GM12864 (cell line): ENCODE results near the gene C2CD4A.

ENCODE experiments used
- DNase-seq: peaks from one replicate; pipeline ENCODE4 v3.0.0-alpha.2; 2011; ENCODE audit warnings: low read depth
- H3K4me3 ChIP-seq: 2 replicates; pipeline ENCODE4 v1.5.1; 2011; ENCODE audit warnings: mild to moderate bottlenecking, low read depth, low read length, control low read depth
- CTCF ChIP-seq: IDR thresholded peaks from 2 replicates; pipeline ENCODE4 v1.5.1; 2011; ENCODE audit warnings: low read depth, mild to moderate bottlenecking, moderate library complexity, low read length, control low read depth, inconsistent platforms; ENCODE audit errors: missing control alignments

The C2CD4A gene

DNA sequence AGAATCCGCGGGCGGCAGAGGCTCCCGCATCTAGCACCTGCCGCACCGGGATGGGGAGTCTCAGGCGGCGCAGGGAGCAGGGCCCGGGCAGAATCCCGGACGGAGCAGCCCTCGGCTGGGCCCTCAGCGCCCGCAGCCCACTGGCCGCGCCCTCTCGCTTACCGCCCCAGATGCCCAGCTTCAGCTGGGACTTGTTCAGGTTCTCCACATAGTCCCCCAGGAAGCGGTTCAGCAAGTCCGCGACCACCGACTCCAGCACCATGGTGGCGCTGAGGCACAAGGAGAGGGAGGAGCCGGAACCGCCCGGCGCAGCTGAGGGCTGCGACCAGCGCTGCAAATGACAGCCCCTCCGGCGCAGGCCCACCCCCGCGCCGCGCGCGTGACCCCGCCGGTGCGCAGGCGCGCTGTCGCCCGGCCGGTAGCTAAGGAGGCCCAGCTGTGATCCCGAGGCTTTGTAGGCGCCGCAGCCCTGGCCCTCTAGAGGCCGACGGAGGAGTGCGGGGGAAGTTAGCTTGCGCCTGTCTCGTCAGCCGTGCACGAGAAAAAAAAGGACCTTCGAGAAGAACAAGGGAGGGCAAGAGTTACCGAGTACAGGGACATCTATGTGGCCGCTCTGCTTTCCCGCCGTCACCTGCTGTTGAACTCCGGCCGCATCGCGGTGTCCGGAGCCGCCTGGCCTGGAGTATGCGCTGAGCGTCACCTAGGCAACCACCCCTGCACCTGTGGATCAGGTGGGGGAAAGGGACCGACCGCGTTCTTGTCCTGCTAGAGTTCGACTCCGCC lies 6.5 kb upstream of the C2CD4A start, which contains the start of gene VPS13C:
Gene VPS13C (minus strand): TSS at position 335 of the 783 bp plus-strand sequence. CDS start 73 bp downstream, at position 262.
- H3K4me3 ChIP-seq, result peak within 1 kb of the TSS; percentile 95
- DNase-seq, result peak; percentile 87
- TF ChIP-seq CTCF, result peak; percentile 83

DNA sequence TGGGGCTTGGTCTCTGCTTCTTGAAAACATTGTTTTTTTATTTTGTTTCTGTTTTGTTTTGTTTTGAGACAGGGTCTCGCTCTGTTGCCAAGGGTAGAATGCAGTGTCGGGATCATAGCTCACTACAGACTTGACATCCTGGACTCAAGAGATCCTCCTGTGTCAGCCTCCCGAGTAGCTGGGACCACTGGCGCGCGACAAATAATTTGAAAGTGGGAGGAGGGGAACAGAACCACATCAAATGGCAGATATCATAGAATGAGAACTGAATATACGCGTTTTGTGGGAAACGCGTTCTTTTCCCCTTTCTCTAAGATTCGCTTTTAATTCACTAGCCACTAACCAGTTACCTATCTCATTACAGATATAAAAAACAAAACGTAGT lies 5.9 kb upstream of the C2CD4A start:
- no peak for TF ChIP-seq CTCF
- DNase-seq, result no peak
- peak overlapping the region; percentile 95 for H3K4me3 ChIP-seq

GRCh38 chr15:62063825-62064635 lies 2.7 kb upstream of the C2CD4A start:
- no peak for DNase-seq
- TF ChIP-seq CTCF, result no peak
- no peak overlapping the region for H3K4me3 ChIP-seq

DNA sequence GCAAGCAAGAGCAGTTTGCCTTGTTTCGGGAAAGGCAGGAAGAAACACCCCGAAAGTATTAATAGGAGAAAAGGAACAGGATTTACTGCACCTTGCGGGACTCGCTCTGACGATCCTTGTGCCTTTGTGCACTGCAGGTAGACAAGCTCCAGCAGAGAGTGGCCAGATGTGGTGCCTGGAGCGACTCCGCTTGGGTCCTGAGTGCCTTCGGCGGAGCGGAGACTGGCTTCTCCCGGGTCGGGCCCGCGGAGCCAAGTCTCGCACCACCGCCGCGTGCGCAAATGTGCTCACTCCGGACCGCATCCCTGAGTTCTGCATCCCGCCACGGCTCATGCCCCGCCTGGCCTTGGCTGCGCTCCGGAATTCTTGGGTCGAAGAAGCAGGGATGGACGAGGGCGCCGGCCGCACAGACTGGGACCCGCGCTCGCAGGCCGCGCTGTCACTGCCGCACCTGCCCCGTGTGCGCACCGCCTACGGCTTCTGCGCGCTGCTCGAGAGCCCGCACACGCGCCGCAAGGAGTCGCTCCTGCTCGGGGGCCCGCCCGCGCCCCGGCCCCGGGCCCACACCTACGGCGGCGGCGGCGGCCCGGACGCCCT lies 769 bp downstream of the C2CD4A start:
- H3K4me3 ChIP-seq, result peak overlapping the region; percentile 16
- no peak for TF ChIP-seq CTCF
- DNase-seq, result no peak

DNA sequence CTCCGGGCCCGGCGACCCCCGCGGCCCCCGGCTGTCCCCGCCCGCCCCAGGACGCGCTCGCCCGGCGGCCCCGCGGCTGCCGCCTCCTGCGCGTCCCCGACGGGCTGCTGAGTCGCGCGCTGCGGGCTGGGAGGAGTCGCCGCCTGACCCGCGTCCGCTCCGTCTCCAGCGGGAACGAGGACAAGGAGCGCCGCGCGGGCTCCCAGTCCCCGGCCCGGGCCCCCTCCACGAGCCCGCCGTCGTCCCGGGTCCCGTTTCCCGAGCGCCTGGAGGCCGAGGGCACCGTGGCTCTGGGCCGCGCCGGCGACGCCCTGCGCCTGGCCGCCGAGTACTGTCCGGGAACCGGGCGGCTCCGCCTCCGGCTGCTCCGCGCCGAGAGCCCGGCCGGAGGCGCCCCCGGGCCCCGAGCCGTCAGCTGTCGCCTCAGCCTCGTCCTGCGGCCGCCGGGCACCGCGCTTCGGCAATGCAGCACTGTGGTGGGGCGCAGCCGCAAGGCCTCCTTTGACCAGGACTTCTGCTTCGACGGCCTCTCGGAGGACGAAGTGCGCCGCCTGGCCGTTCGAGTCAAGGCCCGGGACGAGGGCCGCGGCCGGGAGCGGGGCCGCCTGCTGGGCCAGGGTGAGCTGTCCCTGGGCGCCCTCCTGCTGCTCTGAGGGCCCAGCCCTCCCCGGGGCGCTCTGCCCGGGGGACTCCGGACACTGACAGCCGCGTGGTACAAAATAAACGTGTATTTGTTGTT lies 1.5 kb downstream of the C2CD4A start:
- DNase-seq, result no peak
- H3K4me3 ChIP-seq, result peak overlapping the region; percentile 61
- no peak for TF ChIP-seq CTCF

- no peak for DNase-seq
- no peak for TF ChIP-seq CTCF
- H3K4me3 ChIP-seq, result peak overlapping the region; percentile 61
Measured at GRCh38 chr15:62068810-62069167, 2.0 kb downstream of the C2CD4A start.
